Subcutaneous adipose tissue (tissue), 4 donors: ENCODE measurements around the gene OTULINL. TPM values are rescaled to one million over a fixed set of nuclear protein-coding genes. Genes with fewer than 3 reads are reported as not detected.

Experiments used
- total RNA-seq, 4 donors: library from RNA; depleted of rRNA; stranded (reverse); fragments of >200 nt; gene quantifications; one replicate each; pipeline ENCODE4 v1.1.0, GENCODE V29; 2016
- TF ChIP-seq, protein P1 (sequence below): fragments of 450-650 bp; IDR thresholded peaks from one replicate; pipeline ENCODE4 v1.5.1; 2016; ENCODE audit warnings: low read depth, mild to moderate bottlenecking, control low read depth, antibody characterized with exemption, moderate library complexity

The OTULINL gene
- total RNA-seq, 4 donors from 2014 or later = 3.2 to 21.6 (median 17.7) TPM

DNA sequence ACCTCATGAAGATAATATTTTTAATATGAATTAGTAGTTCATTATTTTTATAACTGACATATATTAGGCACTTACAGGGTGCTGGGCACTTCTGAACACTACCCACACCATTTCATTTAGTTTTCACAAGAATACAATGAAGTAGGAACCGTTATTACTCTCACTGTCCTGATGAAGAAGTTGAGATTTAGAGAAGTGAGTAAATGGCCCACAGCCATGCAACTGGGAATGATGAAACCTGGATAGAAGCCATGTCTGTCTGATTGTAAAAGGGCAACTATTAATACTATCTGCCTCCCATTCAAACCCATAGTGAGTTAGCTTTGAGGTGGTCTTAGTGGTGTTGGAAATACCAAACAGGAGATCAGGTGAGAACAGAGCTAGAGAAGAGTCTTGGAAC lies 29.6 kb upstream of the OTULINL start:
- TF ChIP-seq, protein P1, sequence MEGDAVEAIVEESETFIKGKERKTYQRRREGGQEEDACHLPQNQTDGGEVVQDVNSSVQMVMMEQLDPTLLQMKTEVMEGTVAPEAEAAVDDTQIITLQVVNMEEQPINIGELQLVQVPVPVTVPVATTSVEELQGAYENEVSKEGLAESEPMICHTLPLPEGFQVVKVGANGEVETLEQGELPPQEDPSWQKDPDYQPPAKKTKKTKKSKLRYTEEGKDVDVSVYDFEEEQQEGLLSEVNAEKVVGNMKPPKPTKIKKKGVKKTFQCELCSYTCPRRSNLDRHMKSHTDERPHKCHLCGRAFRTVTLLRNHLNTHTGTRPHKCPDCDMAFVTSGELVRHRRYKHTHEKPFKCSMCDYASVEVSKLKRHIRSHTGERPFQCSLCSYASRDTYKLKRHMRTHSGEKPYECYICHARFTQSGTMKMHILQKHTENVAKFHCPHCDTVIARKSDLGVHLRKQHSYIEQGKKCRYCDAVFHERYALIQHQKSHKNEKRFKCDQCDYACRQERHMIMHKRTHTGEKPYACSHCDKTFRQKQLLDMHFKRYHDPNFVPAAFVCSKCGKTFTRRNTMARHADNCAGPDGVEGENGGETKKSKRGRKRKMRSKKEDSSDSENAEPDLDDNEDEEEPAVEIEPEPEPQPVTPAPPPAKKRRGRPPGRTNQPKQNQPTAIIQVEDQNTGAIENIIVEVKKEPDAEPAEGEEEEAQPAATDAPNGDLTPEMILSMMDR = no peak

DNA sequence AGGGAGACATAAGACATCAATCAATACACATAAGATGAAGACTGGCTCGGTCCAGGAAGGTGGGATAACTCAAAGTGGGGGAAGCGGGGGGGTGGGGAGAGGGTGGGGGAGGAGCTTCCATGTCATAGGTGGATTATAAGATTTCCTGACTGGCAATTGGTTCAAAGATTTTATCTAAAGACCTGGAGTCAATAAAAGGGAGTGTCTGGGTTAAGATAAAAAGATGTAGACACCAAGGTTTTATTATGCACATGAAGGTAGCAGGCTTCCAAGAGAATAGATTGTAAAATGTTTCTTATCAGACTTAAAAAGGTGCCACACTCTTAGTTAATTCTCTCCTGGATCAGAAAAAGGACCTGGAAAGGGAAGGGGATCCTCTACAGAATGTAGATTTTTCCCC lies 25.6 kb upstream of the OTULINL start:
- TF ChIP-seq, protein P1 = no peak

DNA sequence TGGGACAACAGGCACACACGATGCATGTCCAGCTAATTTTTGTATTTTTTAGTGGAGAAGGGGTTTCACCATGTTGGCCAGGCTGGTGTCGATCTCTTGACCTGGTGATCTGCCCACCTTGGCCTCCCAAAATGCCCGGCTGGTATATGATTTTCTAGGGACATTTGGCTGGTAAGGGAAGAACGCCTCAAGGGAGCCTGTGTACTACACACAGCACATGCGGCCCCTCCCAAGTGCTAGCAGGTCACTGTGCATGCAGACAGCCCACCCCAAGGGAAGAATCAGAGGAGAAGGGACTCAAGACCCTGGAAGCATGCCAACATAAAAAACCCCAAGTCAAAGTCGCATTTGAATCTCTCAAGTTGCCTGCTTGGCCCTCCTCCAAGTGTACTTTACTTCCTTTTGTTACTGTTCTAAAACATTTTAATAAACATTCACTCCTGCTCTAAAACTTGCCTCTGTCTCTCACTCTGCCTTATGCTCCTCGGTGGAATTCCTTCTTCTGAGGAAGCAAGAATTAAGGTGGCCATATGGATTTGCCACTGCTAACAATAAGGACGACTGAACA lies 24.3 kb upstream of the OTULINL start:
- TF ChIP-seq, protein P1 = no peak

DNA sequence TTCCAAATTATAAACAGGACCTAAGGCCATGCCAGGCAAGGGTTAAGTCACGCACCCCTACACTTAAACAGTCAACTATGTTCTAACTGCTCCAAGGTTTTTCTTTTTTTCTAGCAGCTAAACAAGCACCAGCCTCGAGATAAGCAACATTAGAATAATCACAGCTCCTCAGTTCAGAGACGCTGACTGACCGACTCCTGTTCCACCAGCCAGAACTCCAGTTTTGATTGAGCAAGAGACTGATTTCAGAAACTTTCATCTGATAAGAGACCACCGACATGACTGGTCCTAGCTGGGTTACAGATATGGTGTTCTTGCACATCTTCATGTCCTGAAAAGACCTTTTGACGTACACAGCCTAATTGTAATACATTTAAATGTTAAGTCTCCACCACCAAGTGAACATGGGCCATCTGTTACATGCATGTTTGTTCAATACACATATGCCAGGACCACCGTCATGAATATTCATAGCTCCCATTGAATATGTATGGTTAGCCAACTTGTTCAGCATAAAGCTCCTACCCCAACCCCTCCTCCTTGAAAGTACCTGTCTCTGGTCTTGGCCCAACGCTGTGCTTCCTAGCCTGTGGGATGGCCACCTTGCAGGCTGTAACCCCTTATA lies 23.7 kb upstream of the OTULINL start:
- TF ChIP-seq, protein P1 = no peak

DNA sequence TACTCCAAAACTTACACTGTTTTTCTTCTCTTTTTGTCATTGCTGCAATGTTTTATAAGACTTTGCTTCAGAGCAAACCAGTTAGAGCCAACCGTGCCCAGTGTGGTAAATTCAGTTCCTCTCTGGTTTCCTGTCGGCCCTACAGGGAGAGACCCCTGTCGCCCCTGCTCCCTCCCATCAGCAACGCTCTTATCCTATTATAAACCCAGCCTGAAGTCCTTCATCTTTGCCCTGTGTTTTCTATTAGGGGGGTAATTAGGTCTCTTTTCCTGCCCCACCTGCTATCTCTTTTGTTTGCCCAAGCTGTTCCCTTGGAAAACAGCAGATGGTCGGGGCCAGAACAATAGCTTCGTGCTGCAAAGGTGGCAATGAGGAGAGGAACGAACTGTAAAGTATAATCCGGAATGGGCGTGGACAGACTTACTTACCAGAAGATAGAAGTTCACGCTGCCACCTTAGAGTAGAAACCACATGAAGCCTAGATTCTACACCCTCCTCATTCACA lies 21.4 kb upstream of the OTULINL start:
- TF ChIP-seq, protein P1 = no peak

GRCh38 chr5:14561741-14562140 lies 19.9 kb upstream of the OTULINL start:
- TF ChIP-seq, protein P1 = no peak

GRCh38 chr5:14568333-14568732 lies 13.3 kb upstream of the OTULINL start:
- TF ChIP-seq, protein P1 = no peak
